ENCODE measurements around the gene DPYSL5.

The DPYSL5 gene

GRCh38 chr2:26945991-26946750 lies 98.2 kb downstream of the DPYSL5 start:
- Histone ChIP-seq H3K4me3 (ENCODE audit: low read depth in 1 of 2, low read length in 1 of 2) (no peak overlapping the region), H3K9me3 (no peaks in the 10 kb centered on the region), H3K4me1 (ENCODE audit: control insufficient read depth in 1 of 2, insufficient read depth in 1 of 2, low read depth in 1 of 2, low read length in 1 of 2) (no peaks in the 10 kb centered on the region), H3K27me3 (peaks cover 59% of the 10 kb centered on the region), H3K36me3 (no peaks in the 10 kb centered on the region), H3K27ac (no peak overlapping the region)
- TF ChIP-seq, protein P1, sequence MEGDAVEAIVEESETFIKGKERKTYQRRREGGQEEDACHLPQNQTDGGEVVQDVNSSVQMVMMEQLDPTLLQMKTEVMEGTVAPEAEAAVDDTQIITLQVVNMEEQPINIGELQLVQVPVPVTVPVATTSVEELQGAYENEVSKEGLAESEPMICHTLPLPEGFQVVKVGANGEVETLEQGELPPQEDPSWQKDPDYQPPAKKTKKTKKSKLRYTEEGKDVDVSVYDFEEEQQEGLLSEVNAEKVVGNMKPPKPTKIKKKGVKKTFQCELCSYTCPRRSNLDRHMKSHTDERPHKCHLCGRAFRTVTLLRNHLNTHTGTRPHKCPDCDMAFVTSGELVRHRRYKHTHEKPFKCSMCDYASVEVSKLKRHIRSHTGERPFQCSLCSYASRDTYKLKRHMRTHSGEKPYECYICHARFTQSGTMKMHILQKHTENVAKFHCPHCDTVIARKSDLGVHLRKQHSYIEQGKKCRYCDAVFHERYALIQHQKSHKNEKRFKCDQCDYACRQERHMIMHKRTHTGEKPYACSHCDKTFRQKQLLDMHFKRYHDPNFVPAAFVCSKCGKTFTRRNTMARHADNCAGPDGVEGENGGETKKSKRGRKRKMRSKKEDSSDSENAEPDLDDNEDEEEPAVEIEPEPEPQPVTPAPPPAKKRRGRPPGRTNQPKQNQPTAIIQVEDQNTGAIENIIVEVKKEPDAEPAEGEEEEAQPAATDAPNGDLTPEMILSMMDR (IDR thresholded peaks at IDR 0.05): no peak

GRCh38 chr2:26946841-26947784 lies 99.2 kb downstream of the DPYSL5 start:
- Histone ChIP-seq H3K9me3 (no peaks in the 10 kb centered on the region), H3K4me1 (ENCODE audit: control insufficient read depth in 1 of 2, insufficient read depth in 1 of 2, low read depth in 1 of 2, low read length in 1 of 2) (no peaks in the 10 kb centered on the region), H3K4me3 (ENCODE audit: low read depth in 1 of 2, low read length in 1 of 2) (no peak overlapping the region), H3K36me3 (no peaks in the 10 kb centered on the region), H3K27me3 (peaks cover 55% of the 10 kb centered on the region), H3K27ac (no peak overlapping the region)
- TF ChIP-seq, protein P1 (IDR thresholded peaks at IDR 0.05): no peak

- peaks cover 55% of the 10 kb centered on the region for H3K27me3 ChIP-seq
- no peak overlapping the region for H3K27ac ChIP-seq
- H3K4me3 ChIP-seq (ENCODE audit: low read depth in 1 of 2, low read length in 1 of 2): no peak overlapping the region
- H3K36me3 ChIP-seq: no peaks in the 10 kb centered on the region
- H3K9me3 ChIP-seq: no peaks in the 10 kb centered on the region
- H3K4me1 ChIP-seq (ENCODE audit: control insufficient read depth in 1 of 2, insufficient read depth in 1 of 2, low read depth in 1 of 2, low read length in 1 of 2): no peaks in the 10 kb centered on the region
- TF ChIP-seq, protein P1 (IDR thresholded peaks at IDR 0.05): no peak
Measured at GRCh38 chr2:26948800-26949199, 100.9 kb downstream of the DPYSL5 start.

GRCh38 chr2:26950246-26950645 lies 102.3 kb downstream of the DPYSL5 start:
- Histone ChIP-seq H3K36me3 (no peaks in the 10 kb centered on the region), H3K27ac (no peak overlapping the region), H3K9me3 (no peaks in the 10 kb centered on the region), H3K4me3 (ENCODE audit: low read depth in 1 of 2, low read length in 1 of 2) (no peak overlapping the region), H3K27me3 (peaks cover 58% of the 10 kb centered on the region), H3K4me1 (ENCODE audit: control insufficient read depth in 1 of 2, insufficient read depth in 1 of 2, low read depth in 1 of 2, low read length in 1 of 2) (no peaks in the 10 kb centered on the region)
- TF ChIP-seq, protein P1 (IDR thresholded peaks at IDR 0.05): no peak

- TF ChIP-seq, protein P1 (IDR thresholded peaks at IDR 0.05): no peak
- Histone ChIP-seq H3K27ac (no peak overlapping the region), H3K27me3 (peaks cover 59% of the 10 kb centered on the region), H3K4me3 (ENCODE audit: low read depth in 1 of 2, low read length in 1 of 2) (no peak overlapping the region), H3K4me1 (ENCODE audit: control insufficient read depth in 1 of 2, insufficient read depth in 1 of 2, low read depth in 1 of 2, low read length in 1 of 2) (no peaks in the 10 kb centered on the region), H3K9me3 (no peaks in the 10 kb centered on the region), H3K36me3 (no peaks in the 10 kb centered on the region)
Measured at GRCh38 chr2:26951236-26951635, 103.3 kb downstream of the DPYSL5 start.

Data from neutrophil (primary cell).